Esophagus (tissue), 2 donors: ENCODE results near the gene FNIP2. TPM values are rescaled to one million over a fixed set of nuclear protein-coding genes. Genes with fewer than 3 reads are reported as not detected.
A peak's percentile ranks its signal among the peaks of the same experiment; 100 is the strongest.
"Not testable (repeated sequence)": the region's sequence is repeated elsewhere in the genome, so short reads cannot be mapped to it uniquely, and the experiment has no call there.

Experiments used
- H3K27ac ChIP-seq, 2 donors: one replicate each; pipeline ENCODE4 v1.5.1; 2013; ENCODE audit warnings: low read depth in 2 of 2, mild to moderate bottlenecking in 2 of 2, inconsistent platforms in 1 of 2, low read length in 1 of 2, moderate library complexity in 1 of 2
- H3K27me3 ChIP-seq, 2 donors: one replicate each; pipeline ENCODE4 v1.6.1; 2013; ENCODE audit warnings: low read length in 2 of 2, control low read depth in 1 of 2, mild to moderate bottlenecking in 1 of 2; ENCODE audit not compliant: insufficient read depth in 2 of 2, control insufficient read depth in 1 of 2
- H3K36me3 ChIP-seq, 2 donors: one replicate each; pipeline ENCODE4 v1.6.1; 2013; ENCODE audit warnings: low read length in 1 of 2; ENCODE audit not compliant: control insufficient read depth in 2 of 2, insufficient read depth in 2 of 2
- H3K4me1 ChIP-seq, 2 donors: one replicate each; pipeline ENCODE4 v1.6.1; 2013; ENCODE audit warnings: low read length in 1 of 2; ENCODE audit not compliant: control insufficient read depth in 2 of 2, insufficient read depth in 2 of 2
- H3K4me3 ChIP-seq, 2 donors: one replicate each; pipeline ENCODE4 v1.5.1; 2013; ENCODE audit warnings: low read length in 2 of 2, mild to moderate bottlenecking in 2 of 2, low read depth in 1 of 2, moderate library complexity in 1 of 2
- H3K9me3 ChIP-seq, 2 donors: one replicate each; pipeline ENCODE4 v1.6.1; 2013; ENCODE audit warnings: mild to moderate bottlenecking in 2 of 2, low read depth in 1 of 2, low read length in 1 of 2, moderate library complexity in 1 of 2; ENCODE audit not compliant: control insufficient read depth in 2 of 2, insufficient read depth in 1 of 2
- WGBS, 2 donors: extraction: QIAGEN DNeasy Blood & Tissue Kit; methylation state at CpG; one replicate each; pipeline ENCODE4 v1.1.7; 2013; 5-methylcytosine and 5-hydroxymethylcytosine counted together
- polyA plus RNA-seq, 2 donors: library from polyadenylated mRNA; stranded (reverse); fragments of 200-250 nt; gene quantifications; one replicate each; pipeline ENCODE4 v1.2.3, GENCODE V29; 2013
- donor health status: healthy with polysubstance abuse.
- donor health status: Bipolar disorder and iron deficiency.

The FNIP2 gene
- polyA plus RNA-seq, 2 donors, result 2.0 to 2.9 TPM

DNA sequence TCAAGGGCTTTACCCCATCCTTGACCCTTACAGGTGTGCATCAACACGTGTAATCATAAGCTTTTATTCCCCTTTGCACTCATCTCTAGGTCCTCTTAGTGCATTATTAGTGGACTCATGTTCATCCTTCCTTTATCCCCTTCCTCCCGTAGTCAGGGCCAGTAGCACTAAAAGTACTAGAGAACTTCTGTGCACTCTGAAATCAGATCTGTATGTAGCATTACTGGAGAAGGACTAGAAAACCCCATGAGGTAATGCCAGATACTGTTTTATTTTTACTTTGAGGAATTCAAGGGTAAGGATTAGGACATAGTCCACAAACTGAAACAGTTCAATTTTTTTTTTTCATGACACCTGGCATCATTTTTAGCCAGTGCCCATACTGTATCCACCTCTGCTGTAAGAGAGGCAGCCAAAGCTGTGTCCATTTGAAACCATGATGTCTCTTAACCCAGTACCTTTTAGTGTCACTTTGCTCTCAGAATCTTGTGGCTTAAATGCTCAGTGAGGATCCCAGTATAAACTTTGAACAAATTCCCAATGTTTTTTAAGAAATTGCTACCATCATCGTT is 134.7 kb downstream of the FNIP2 start:
- no peaks in the 10 kb centered on the region for H3K4me1 ChIP-seq
- no peak overlapping the region for H3K27ac ChIP-seq
- H3K36me3 ChIP-seq, result no peaks in the 10 kb centered on the region
- no peaks in the 10 kb centered on the region for H3K27me3 ChIP-seq
- no peaks in the 10 kb centered on the region for H3K9me3 ChIP-seq
- H3K4me3 ChIP-seq, result no peak overlapping the region
- 88 to 90% methylated on average over 3 of the region's 3 CpGs for WGBS, 2 donors

DNA sequence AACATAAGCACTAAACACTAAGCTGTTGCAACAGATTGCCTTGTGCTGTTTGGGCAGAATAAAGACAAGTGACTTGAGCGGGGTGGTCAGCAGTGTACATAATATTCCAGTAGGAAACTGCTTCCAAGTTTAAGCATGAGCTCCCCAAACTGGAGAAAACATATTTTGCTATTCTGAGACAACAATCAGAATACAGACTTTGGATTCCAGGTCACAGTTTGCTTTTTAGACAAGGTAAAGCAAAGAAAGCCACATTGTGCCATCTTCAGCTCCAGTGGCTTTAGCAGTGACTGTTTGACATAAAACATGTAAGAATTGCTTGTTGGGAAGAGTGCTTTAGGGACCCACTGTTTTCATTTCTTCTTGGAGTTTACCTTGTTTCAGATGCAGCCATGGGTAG is 136.0 kb downstream of the FNIP2 start:
- no peaks in the 10 kb centered on the region for H3K27me3 ChIP-seq
- WGBS, 2 donors, result 97% methylated on average over 1 of the region's 1 CpG
- no peaks in the 10 kb centered on the region for H3K36me3 ChIP-seq
- H3K9me3 ChIP-seq, result no peaks in the 10 kb centered on the region
- no peak overlapping the region for H3K27ac ChIP-seq
- H3K4me3 ChIP-seq, result no peak overlapping the region
- H3K4me1 ChIP-seq, result no peaks in the 10 kb centered on the region

DNA sequence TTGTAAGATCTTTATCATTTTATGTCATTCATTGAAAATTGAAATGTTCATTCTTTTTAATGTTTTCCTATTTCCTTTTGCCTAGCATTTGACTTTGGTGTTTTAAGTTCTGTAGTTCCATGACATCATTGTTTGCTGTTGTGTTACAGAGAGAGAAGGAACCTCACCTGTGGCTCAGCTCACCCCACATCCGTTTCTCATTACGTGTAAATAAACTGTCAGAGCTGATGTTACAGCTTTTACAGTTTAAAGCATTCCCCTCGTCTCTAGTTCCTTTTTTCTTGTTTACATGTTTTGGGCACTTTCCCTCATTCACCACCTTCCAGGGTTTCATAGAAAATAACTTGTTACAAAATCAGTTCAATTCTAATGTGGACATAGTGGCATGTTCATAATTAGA is 137.2 kb downstream of the FNIP2 start:
- Histone ChIP-seq H3K36me3 (no peaks in the 10 kb centered on the region), H3K4me3 (no peak overlapping the region), H3K4me1 (no peaks in the 10 kb centered on the region), H3K9me3 (no peaks in the 10 kb centered on the region), H3K27ac (no peak overlapping the region), H3K27me3 (no peaks in the 10 kb centered on the region)
- 69 to 72% methylated on average over 3 of the region's 3 CpGs for WGBS, 2 donors

DNA sequence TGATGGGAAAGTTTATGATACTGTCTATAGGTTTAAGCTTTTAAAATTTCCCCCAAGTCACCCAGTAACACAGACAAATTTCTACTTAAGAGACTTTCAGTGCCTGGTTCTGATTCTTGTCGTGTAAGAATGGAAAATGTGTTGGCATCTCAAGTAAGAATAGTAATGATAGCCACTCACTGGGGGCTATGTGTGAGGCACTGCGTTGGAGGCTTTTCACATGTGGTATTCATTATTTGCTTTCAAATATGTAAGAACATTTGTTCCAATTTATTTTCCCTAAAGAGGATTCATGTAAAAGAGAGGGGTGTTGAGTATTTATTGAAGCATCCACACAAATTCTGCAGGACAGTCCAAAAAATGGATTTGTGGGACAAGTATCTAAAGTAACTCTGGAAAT is 143.6 kb downstream of the FNIP2 start:
- H3K36me3 ChIP-seq, result no peaks in the 10 kb centered on the region
- 69 to 73% methylated on average over 2 of the region's 2 CpGs for WGBS, 2 donors
- H3K27ac ChIP-seq, result no peak overlapping the region
- H3K4me3 ChIP-seq, result no peak overlapping the region
- no peaks in the 10 kb centered on the region for H3K27me3 ChIP-seq
- no peaks in the 10 kb centered on the region for H3K4me1 ChIP-seq
- H3K9me3 ChIP-seq, result no peaks in the 10 kb centered on the region

DNA sequence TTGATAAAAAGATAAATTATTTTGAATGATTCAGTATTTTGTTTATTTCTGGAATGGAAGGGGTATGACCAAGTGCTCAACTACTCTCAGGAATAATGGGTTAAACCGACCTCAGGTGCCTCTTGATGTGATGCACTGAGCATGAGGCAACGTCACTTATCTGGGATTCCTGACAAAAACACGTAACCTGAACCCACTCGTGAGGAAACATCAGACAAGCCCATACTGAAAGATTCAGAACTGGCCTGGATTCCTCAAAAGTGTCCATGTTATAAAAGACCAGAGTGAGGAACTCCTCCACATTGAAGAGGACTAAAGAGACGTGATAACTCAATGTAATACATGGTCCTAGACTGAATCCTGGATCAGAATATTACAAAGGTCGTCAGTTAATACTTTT is 144.0 kb downstream of the FNIP2 start:
- Histone ChIP-seq H3K36me3 (no peaks in the 10 kb centered on the region), H3K4me3 (no peak overlapping the region), H3K4me1 (no peaks in the 10 kb centered on the region), H3K27me3 (no peaks in the 10 kb centered on the region), H3K9me3 (no peaks in the 10 kb centered on the region), H3K27ac (no peak overlapping the region)
- 53 to 76% methylated on average over 6 of the region's 6 CpGs for WGBS, 2 donors

DNA sequence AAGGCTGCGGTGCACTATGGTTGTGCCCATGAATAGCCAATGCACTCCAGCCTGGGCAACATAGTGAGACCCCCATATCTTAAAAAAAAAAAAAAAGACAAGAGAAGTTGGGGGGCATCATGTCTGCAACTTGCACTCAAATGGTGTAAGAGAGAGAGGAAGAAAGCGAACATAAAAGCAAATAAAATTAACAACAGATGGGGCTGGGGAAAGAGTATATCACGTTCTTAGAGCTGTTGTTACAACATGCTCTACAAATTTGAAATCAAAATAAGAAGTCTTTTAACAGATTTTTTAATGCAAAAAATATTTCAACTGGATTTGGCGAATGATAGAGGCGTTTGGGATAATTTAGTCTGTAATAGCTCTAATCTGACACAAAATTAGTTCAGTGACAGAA is 144.9 kb downstream of the FNIP2 start:
- H3K27ac ChIP-seq, result peak overlapping the region in 1 of 2 donors; percentile 8
- no peaks in the 10 kb centered on the region for H3K4me1 ChIP-seq
- H3K36me3 ChIP-seq, result no peaks in the 10 kb centered on the region
- no peak overlapping the region for H3K4me3 ChIP-seq
- H3K27me3 ChIP-seq, result no peaks in the 10 kb centered on the region
- no peaks in the 10 kb centered on the region for H3K9me3 ChIP-seq
- WGBS, 2 donors, result 57 to 78% methylated on average over 5 of the region's 5 CpGs

DNA sequence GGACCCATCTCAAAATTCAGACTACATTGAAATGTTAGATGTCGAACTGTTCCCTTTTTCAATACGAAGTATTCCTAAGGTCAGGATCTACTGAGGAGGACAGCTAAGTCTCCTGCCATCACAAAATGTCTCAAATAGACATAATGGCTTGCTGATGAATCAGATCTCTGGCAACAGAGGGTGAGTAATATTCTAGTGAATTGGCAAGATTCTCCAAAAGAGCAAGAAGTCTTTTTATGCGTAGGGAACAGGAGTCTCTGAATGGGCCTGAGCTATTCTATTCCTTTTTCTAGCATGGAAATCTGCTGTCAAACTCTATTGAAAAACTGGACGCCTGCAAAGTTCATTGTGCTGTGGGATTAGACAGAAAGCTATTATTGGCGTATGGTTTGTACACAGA is 145.4 kb downstream of the FNIP2 start:
- 27 to 70% methylated on average over 5 of the region's 5 CpGs for WGBS, 2 donors

DNA sequence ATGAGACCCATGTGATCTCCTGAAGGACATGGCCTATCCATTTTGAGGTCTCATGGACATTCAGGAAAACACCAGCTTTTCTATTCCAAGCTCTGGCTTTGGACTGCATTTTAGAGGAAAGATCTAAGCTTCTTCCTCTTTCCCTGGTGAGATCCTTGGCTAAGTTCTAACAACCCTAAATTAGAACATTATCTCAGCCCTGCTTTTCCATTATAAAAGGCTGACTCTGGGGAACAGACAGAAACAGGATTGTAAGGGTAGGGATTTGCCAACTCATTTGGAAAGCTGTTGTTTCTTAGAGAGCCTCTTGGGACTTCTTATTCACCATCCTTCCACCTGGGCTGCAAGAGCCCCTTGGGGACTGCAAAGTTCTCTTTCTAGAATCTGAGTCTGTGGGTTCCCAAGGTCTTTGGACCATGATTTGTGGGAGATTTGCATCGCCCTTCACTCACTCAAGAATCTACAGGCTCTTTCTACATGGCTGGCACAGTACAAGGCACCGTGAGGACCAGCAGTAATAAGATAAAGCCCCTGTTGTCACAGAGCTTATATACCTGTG is 146.9 kb downstream of the FNIP2 start:
- Histone ChIP-seq H3K4me1 (no peaks in the 10 kb centered on the region), H3K4me3 (no peak overlapping the region), H3K9me3 (no peaks in the 10 kb centered on the region), H3K27ac (no peak overlapping the region), H3K27me3 (no peaks in the 10 kb centered on the region), H3K36me3 (no peaks in the 10 kb centered on the region)
- WGBS, 2 donors, result 81 to 90% methylated on average over 2 of the region's 2 CpGs

More for the DNA sequence above, 145.4 kb downstream of the FNIP2 start:
- no peaks in the 10 kb centered on the region for H3K36me3 ChIP-seq
- H3K9me3 ChIP-seq, result no peaks in the 10 kb centered on the region
- H3K27me3 ChIP-seq, result no peaks in the 10 kb centered on the region
- no peak overlapping the region for H3K4me3 ChIP-seq
- no peaks in the 10 kb centered on the region for H3K4me1 ChIP-seq
- no peak overlapping the region for H3K27ac ChIP-seq

DNA sequence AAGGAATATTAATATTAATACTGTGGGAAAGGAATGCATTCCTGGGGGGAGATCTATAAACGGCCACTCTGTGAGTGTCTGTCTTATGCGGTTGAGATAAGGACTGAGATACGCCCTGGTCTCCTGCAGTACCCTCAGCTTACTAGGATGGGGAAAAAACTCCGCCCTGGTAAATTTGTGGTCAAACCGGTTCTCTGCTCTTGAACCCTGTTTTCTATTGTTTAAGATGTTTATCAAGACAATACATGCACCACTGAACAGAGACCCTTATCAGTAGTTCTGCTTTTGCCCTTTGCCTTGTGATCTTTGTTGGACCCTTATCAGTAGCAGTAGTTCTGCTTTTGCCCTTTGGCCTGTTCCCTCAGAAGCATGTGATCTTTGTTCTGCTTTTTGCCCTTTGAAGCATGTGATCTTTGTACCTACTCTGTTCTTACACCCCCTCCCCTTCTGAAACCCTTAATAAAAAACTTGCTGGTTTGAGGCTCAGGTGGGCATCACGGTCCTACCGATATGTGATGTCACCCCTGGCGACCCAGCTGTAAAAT is 151.7 kb downstream of the FNIP2 start:
- H3K27ac ChIP-seq, H3K4me3 ChIP-seq, H3K36me3 ChIP-seq, H3K4me1 ChIP-seq, H3K27me3 ChIP-seq, H3K9me3 ChIP-seq: not testable (repeated sequence)
- WGBS, 2 donors, result 77 to 88% methylated on average over 8 of the region's 8 CpGs

DNA sequence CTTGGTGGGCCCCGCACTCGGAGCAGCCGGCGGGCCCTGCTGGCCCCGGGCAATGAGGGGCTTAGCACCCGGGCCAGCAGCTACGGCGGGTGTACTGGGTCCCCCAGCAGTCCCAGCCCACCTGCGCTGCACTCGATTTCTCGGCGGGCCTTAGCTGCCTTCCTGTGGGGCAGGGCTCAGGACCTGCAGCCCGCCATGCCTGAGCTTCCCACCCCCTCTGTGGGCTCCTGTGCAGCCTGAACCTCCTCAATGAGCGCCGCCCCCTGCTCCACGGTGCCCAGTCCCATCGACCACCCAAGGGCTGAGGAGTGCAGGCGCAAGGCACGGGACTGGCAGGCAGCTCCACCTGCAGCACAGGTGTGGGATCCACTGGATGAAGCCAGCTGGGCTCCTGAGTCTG is 158.9 kb downstream of the FNIP2 start:
- not testable (repeated sequence) for H3K4me1 ChIP-seq, H3K27ac ChIP-seq, H3K9me3 ChIP-seq, H3K4me3 ChIP-seq, H3K27me3 ChIP-seq, H3K36me3 ChIP-seq
- WGBS, 2 donors, result 98 to 100% methylated on average over 15 to 19 of the region's 19 CpGs
